ENCODE measurements around the gene GPR176. TPM values are rescaled to one million over a fixed set of nuclear protein-coding genes. Genes with fewer than 3 reads are reported as not detected.

The GPR176 gene
- total RNA-seq, 2 experiments from 2014 or later = 0.09 to 0.14 TPM

GRCh38 chr15:39856357-39856756 lies 63.7 kb downstream of the GPR176 start:
- no peak overlapping the region for H3K4me3 Mint-ChIP-seq
- H3K27ac Mint-ChIP-seq = no peak overlapping the region
- no peaks in the 10 kb centered on the region for H3K4me1 Mint-ChIP-seq
- DNase-seq (no peak), ATAC-seq (ENCODE audit: low read depth) (no peak)
- H3K9me3 Mint-ChIP-seq = no peaks in the 10 kb centered on the region
- POLR2A ChIA-PET = no interaction called here
- H3K36me3 Mint-ChIP-seq = no peaks in the 10 kb centered on the region
- peaks cover 12% of the 10 kb centered on the region for H3K27me3 Mint-ChIP-seq

- no peak for ATAC-seq (ENCODE audit: low read depth)
- Mint-ChIP-seq H3K4me3 (no peak overlapping the region), H3K4me1 (peaks cover 1% of the 10 kb centered on the region), H3K27ac (no peak overlapping the region), H3K36me3 (no peaks in the 10 kb centered on the region), H3K27me3 (peaks cover 19% of the 10 kb centered on the region), H3K9me3 (no peaks in the 10 kb centered on the region)
- DNase-seq = no peak
- POLR2A ChIA-PET = no interaction called here
Measured at GRCh38 chr15:39855400-39855799, 64.7 kb downstream of the GPR176 start.

- POLR2A ChIA-PET = no interaction called here
- Mint-ChIP-seq H3K4me1 (peaks cover 3% of the 10 kb centered on the region), H3K27ac (no peak overlapping the region), H3K36me3 (no peaks in the 10 kb centered on the region), H3K4me3 (no peak overlapping the region), H3K9me3 (no peaks in the 10 kb centered on the region), H3K27me3 (peaks cover 28% of the 10 kb centered on the region)
- DNase-seq (no peak), ATAC-seq (ENCODE audit: low read depth) (no peak)
Measured at GRCh38 chr15:39854161-39854560, 65.9 kb downstream of the GPR176 start.

DNA sequence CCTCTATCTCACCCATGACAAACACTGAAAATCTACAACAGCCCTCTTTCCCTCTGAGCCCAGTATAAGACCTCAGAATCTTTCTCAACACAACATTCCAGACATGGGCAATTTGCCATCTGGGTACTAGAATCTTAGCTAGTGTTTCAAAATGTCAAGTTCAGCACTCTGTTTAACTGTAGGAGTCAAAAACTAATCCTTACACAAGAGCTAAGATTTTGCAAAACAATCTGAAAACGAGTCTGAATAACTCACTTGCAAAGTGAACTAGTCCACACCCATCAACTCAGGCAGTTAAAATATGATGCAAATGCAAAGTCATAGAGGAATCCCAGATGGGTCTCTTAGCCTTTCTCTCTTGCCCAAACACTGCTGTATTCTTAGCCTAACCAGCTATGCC lies 67.8 kb downstream of the GPR176 start:
- POLR2A ChIA-PET = no interaction called here
- DNase-seq = no peak
- H3K9me3 Mint-ChIP-seq = no peaks in the 10 kb centered on the region
- no peaks in the 10 kb centered on the region for H3K36me3 Mint-ChIP-seq
- H3K27ac Mint-ChIP-seq = no peak overlapping the region
- no peak overlapping the region for H3K4me3 Mint-ChIP-seq
- peaks cover 3% of the 10 kb centered on the region for H3K4me1 Mint-ChIP-seq
- H3K27me3 Mint-ChIP-seq = peaks cover 42% of the 10 kb centered on the region
- ATAC-seq (ENCODE audit: low read depth) = no peak

- Mint-ChIP-seq H3K4me1 (peaks cover 3% of the 10 kb centered on the region), H3K36me3 (no peaks in the 10 kb centered on the region), H3K9me3 (no peaks in the 10 kb centered on the region), H3K4me3 (no peak overlapping the region), H3K27ac (no peak overlapping the region), H3K27me3 (peaks cover 42% of the 10 kb centered on the region)
- no peak for DNase-seq
- POLR2A ChIA-PET = no interaction called here
- ATAC-seq (ENCODE audit: low read depth) = no peak
Measured at GRCh38 chr15:39851500-39852092, 68.5 kb downstream of the GPR176 start.

DNA sequence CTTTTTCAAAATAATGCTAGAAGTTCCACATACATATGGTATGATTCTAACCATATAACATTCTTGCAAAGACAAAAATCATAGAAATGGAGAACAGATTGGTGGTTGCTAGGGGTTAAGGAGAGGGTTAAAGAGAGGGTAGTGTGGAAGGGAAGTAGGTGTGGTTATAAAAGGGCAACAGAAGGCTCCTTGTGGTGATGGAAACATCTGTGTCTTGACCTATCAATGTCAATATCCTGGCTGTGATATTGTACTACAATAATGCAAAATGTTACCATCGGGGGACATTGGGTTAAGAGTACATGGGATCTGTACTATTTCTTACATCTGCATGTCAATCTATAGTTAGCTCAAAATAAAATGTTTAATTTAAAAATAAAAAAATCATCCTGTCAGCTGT lies 69.6 kb downstream of the GPR176 start:
- DNase-seq (no peak), ATAC-seq (ENCODE audit: low read depth) (no peak)
- H3K4me1 Mint-ChIP-seq = peaks cover 3% of the 10 kb centered on the region
- H3K27me3 Mint-ChIP-seq = peaks cover 42% of the 10 kb centered on the region
- no peak overlapping the region for H3K4me3 Mint-ChIP-seq
- H3K9me3 Mint-ChIP-seq = no peaks in the 10 kb centered on the region
- H3K36me3 Mint-ChIP-seq = no peaks in the 10 kb centered on the region
- POLR2A ChIA-PET = no interaction called here
- H3K27ac Mint-ChIP-seq = no peak overlapping the region

GRCh38 chr15:39846108-39846507 lies 74.0 kb downstream of the GPR176 start:
- POLR2A ChIA-PET = no interaction called here
- no peak for ATAC-seq (ENCODE audit: low read depth)

DNA sequence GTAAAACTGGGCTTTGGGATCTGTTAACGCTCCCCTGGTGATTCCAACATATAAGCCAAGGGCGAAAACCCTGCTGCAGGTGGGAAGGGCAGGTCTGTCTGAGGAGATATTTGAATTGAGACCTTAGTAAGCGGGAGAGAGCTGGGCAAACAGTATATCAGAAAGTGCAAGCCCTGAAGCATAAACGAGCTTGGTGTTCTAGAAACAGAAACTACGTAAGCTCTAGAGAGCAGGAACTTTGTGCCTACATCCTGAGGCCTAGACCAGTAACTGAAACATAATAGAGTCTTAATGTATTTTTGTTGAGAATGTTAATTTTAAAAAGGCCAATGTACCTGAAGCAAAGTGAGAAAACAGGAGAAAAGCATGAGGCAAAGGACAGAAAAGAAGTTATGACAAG lies 74.5 kb downstream of the GPR176 start:
- peaks cover 5% of the 10 kb centered on the region for H3K4me1 Mint-ChIP-seq
- no peaks in the 10 kb centered on the region for H3K36me3 Mint-ChIP-seq
- H3K27me3 Mint-ChIP-seq = peaks cover 28% of the 10 kb centered on the region
- no peak overlapping the region for H3K4me3 Mint-ChIP-seq
- no peak overlapping the region for H3K27ac Mint-ChIP-seq
- no peaks in the 10 kb centered on the region for H3K9me3 Mint-ChIP-seq
- POLR2A ChIA-PET = no interaction called here
- ATAC-seq (ENCODE audit: low read depth) = no peak
- DNase-seq = no peak

More at GRCh38 chr15:39846108-39846507, 74.0 kb downstream of the GPR176 start:
- H3K9me3 Mint-ChIP-seq = no peaks in the 10 kb centered on the region
- peaks cover 5% of the 10 kb centered on the region for H3K4me1 Mint-ChIP-seq
- no peak for DNase-seq
- peaks cover 32% of the 10 kb centered on the region for H3K27me3 Mint-ChIP-seq
- H3K36me3 Mint-ChIP-seq = no peaks in the 10 kb centered on the region
- no peak overlapping the region for H3K4me3 Mint-ChIP-seq
- H3K27ac Mint-ChIP-seq = no peak overlapping the region

GRCh38 chr15:39843565-39843964 lies 76.5 kb downstream of the GPR176 start:
- POLR2A ChIA-PET = no interaction called here
- ATAC-seq (ENCODE audit: low read depth) (no peak), DNase-seq (no peak)
- H3K4me1 Mint-ChIP-seq = peaks cover 2% of the 10 kb centered on the region
- H3K36me3 Mint-ChIP-seq = no peaks in the 10 kb centered on the region
- H3K27ac Mint-ChIP-seq = no peak overlapping the region
- peaks cover 20% of the 10 kb centered on the region for H3K27me3 Mint-ChIP-seq
- no peak overlapping the region for H3K4me3 Mint-ChIP-seq
- H3K9me3 Mint-ChIP-seq = peaks cover 2% of the 10 kb centered on the region

DNA sequence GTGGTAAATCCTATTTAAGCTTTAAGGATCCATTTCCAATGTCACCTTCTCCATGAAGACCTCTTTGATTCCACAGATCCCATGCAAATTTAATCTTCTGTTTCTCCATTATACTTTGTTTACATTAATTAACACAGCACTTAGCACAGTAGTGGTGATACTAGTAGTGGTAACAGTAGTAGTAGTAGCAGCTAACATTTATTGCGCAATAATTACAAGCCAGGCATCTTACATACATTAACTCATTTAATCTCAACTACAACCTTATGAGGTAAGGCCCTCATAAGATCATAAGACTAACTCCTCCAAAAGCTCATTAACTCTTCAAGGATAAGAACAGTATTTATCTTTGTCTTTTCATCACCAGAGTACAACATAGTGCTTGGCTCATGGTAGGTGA lies 82.6 kb downstream of the GPR176 start:
- Mint-ChIP-seq H3K9me3 (peaks cover 2% of the 10 kb centered on the region), H3K4me3 (no peak overlapping the region), H3K36me3 (no peaks in the 10 kb centered on the region), H3K27ac (no peak overlapping the region), H3K4me1 (peaks cover 2% of the 10 kb centered on the region), H3K27me3 (peaks cover 27% of the 10 kb centered on the region)
- POLR2A ChIA-PET = no interaction called here
- ATAC-seq (ENCODE audit: low read depth) (no peak), DNase-seq (no peak)

DNA sequence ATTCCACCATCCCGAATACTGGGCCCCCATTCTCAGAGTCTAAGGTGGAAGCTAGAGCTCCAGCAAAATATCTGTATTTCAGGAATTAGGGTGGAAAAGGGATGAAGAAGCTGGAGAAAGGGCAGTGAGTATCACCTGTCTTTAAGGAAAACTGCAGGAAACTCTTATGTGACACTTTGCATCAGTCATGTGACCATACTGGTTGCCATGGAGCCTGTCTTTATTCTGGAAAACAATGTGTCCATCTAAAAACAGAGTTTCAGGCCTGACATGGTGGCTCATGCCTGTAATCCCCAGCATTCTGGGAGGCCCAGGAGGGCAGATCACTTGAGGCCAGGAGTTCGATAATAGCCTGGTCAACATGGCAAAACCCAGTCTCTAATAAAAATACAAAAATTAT lies 84.5 kb downstream of the GPR176 start:
- Mint-ChIP-seq H3K36me3 (no peaks in the 10 kb centered on the region), H3K4me3 (no peak overlapping the region), H3K4me1 (no peaks in the 10 kb centered on the region), H3K27me3 (peaks cover 38% of the 10 kb centered on the region), H3K9me3 (peaks cover 2% of the 10 kb centered on the region), H3K27ac (no peak overlapping the region)
- ATAC-seq (ENCODE audit: low read depth) = no peak
- no peak for DNase-seq
- POLR2A ChIA-PET = interaction anchor here (1.5 kb wide), 1 partner anchor 13 kb away, joined by 3 read pairs; no protein-coding TSS in a partner anchor

- H3K27ac Mint-ChIP-seq = no peak overlapping the region
Measured at GRCh38 chr15:39834256-39834655, 85.8 kb downstream of the GPR176 start.

DNA sequence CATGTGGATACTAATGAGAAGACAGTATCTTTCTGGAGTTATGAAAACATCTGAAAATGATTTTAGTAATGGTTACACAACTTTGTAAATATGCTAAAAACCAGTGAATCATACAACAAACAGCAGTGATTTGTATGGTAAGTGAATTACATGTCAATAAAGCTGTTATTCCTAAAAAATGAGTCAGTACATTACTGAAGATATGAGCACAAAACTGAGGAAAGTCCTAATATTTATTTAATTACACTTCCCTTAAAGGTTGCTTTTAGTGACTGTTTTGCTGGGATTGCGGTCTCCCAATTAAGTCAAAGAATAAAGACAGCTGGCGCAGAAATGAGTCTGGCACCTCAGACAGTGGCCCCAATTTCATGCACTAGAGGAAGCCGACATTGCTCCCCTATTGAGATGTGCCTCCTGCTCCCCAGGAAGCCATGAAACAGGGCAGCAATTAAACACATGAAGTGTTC lies 86.5 kb downstream of the GPR176 start:
- Mint-ChIP-seq H3K4me3 (no peak overlapping the region), H3K27ac (no peak overlapping the region), H3K27me3 (peaks cover 29% of the 10 kb centered on the region), H3K36me3 (no peaks in the 10 kb centered on the region), H3K9me3 (no peaks in the 10 kb centered on the region), H3K4me1 (no peaks in the 10 kb centered on the region)
- ATAC-seq (ENCODE audit: low read depth) (no peak), DNase-seq (no peak)
- POLR2A ChIA-PET = no interaction called here

More at GRCh38 chr15:39834256-39834655, 85.8 kb downstream of the GPR176 start:
- Mint-ChIP-seq H3K27me3 (peaks cover 34% of the 10 kb centered on the region), H3K4me1 (no peaks in the 10 kb centered on the region), H3K9me3 (no peaks in the 10 kb centered on the region), H3K4me3 (no peak overlapping the region), H3K36me3 (no peaks in the 10 kb centered on the region)
- DNase-seq = no peak
- ATAC-seq (ENCODE audit: low read depth) = no peak
- POLR2A ChIA-PET = interaction anchor here (1.5 kb wide), 1 partner anchor 12 kb away, joined by 3 read pairs; no protein-coding TSS in a partner anchor

DNA sequence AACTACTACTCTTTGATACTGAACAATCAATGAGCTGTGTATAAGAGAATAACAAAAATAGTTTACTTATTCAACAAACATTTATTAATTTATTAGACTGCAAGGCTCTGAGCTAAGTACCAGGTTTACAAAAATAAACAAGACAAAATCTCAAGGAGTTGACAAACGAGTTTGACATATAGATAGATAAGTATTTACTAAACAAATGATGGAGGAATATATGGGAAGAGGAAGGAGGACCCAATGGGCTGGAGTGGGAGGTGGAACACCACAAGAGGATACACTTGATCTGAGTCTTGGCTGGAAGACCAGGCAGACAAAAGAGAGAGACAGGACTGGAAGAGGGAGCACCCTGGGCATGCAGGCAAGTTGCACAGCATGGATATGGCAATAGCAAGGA lies 89.9 kb downstream of the GPR176 start:
- Mint-ChIP-seq H3K27ac (no peak overlapping the region), H3K36me3 (no peaks in the 10 kb centered on the region), H3K9me3 (no peaks in the 10 kb centered on the region), H3K4me1 (no peaks in the 10 kb centered on the region), H3K27me3 (peaks cover 32% of the 10 kb centered on the region), H3K4me3 (no peak overlapping the region)
- POLR2A ChIA-PET = interaction anchor here (0.6 kb wide), 1 partner anchor 13 kb away, joined by 3 read pairs; no protein-coding TSS in a partner anchor
- DNase-seq (no peak), ATAC-seq (ENCODE audit: low read depth) (no peak)

Data from activated naive CD8-positive, alpha-beta T cell treated with anti-CD3 and anti-CD28 coated beads, Interleukin-2, amount 10 ng/mL, durations not matched to agents 7 days and 5 days (primary cell).